Heart right ventricle (tissue), 16 donors: ENCODE results near the gene NIPAL3. TPM values are rescaled to one million over a fixed set of nuclear protein-coding genes. Genes with fewer than 3 reads are reported as not detected.

Experiments used
- ATAC-seq, 8 donors: fragments of 200-7000 bp; cut with Tn5 transposase; one replicate each; pipeline ENCODE4 v1.9.1; 2020; ENCODE audit warnings: mild to moderate bottlenecking in 8 of 8, moderate library complexity in 8 of 8, moderate number of reproducible peaks in 1 of 8
- DNase-seq, 2 donors: peaks; one replicate each; pipeline ENCODE4 v3.0.0-alpha.2; 2020
- H3K27ac ChIP-seq, 10 donors: fragments of 200-600 bp; sonication (generic) in 2 of 10; one replicate each; pipeline versions ENCODE4 v1.5.0 to v1.8.0; 2020 to 2022; ENCODE audit warnings: mild to moderate bottlenecking in 3 of 10
- H3K27me3 ChIP-seq, 7 donors: fragments of 200-600 bp; one replicate each; pipeline ENCODE4 v1.8.0; 2021 to 2022; ENCODE audit warnings: mild to moderate bottlenecking in 2 of 7
- H3K36me3 ChIP-seq, 9 donors: fragments of 200-600 bp; sonication (generic) in 1 of 9; one replicate each; pipeline versions ENCODE4 v1.5.0 to v1.8.0; 2020 to 2022; ENCODE audit warnings: mild to moderate bottlenecking in 2 of 9
- H3K4me1 ChIP-seq, 9 donors: fragments of 200-600 bp; sonication (generic) in 1 of 9; one replicate each; pipeline versions ENCODE4 v1.5.0 to v1.8.0; 2020 to 2022; ENCODE audit warnings: mild to moderate bottlenecking in 4 of 9
- H3K4me3 ChIP-seq, 10 donors: fragments of 200-600 bp; sonication (generic) in 2 of 10; one replicate each; pipeline versions ENCODE4 v1.5.0 to v1.8.0; 2020 to 2022; ENCODE audit warnings: mild to moderate bottlenecking in 7 of 10, moderate library complexity in 2 of 10
- H3K9me3 ChIP-seq, 11 donors: fragments of 200-600 bp in 10 of 11; sonication (generic) in 2 of 11; one replicate each; pipeline versions ENCODE4 v1.5.0 to v1.8.0; 2013 to 2022; ENCODE audit warnings: mild to moderate bottlenecking in 2 of 11, control low read depth in 1 of 11, moderate library complexity in 1 of 11
- WGBS, 2 donors: extraction: QIAGEN DNeasy Blood & Tissue Kit; methylation state at CpG; one replicate each; pipeline ENCODE4 v1.1.7; 2013; ENCODE audit warnings: inconsistent platforms in 1 of 2; 5-methylcytosine and 5-hydroxymethylcytosine counted together
- intact Hi-C, 10 donors: fragments of 100-400 bp; cut with DNase I; formaldehyde crosslinking; loops; one replicate each; pipeline versions ENCODE4 v1.11.1 to v1.14.2; 2022
- polyA plus RNA-seq, 2 donors: library from polyadenylated mRNA; stranded (reverse); fragments of 200-250 nt; gene quantifications; one replicate each; pipeline ENCODE4 v1.2.3, GENCODE V29; 2013
- total RNA-seq, 10 donors: library from RNA; stranded (reverse); fragmentation: NEBNext Ultra II Directional in 3 of 10; extraction: Animal tissue kit (Norgen Biotek cat#: 25700) in 3 of 10; gene quantifications; one replicate each; pipeline versions ENCODE4 v1.2.1 to v1.2.4, GENCODE V29; 2021 to 2023
- TF ChIP-seq, protein P1 (sequence below), 9 donors: fragments of 200-600 bp; sonication (generic) in 2 of 9; IDR thresholded peaks; one replicate each; pipeline versions ENCODE4 v1.5.0 to v1.8.0; 2021 to 2022; ENCODE audit warnings: antibody characterized with exemption in 9 of 9, mild to moderate bottlenecking in 5 of 9, moderate library complexity in 1 of 9
- donor health status: Arrhythmogenic right ventricular cardiomyopathy.
- donor health status: ischemic (EF 13 %, LVEDD 7.1; RV severe dilation, severe dysfunction).
- donor health status: healthy with polysubstance abuse.
- donor health status: DM: no; HTN: yes; CAD: no.
- donor health status: DM: no; HTN: no; CAD: no.
- donor health status: ischemic (EF 25% LVEDD 6.9; RV normal size, moderate dysfunction).
- donor health status: ischemic (EF 25% LVEDD 5.7; RV mildly dilated, moderate dysfunction).
- donor health status: healthy.
- donor health status: DM: yes; HTN: yes; CAD: no.
- donor health status: Ischemic cardiomyopathy.
- donor health status: ischemic (EF 35%, LVEDD 5.7; RV mildly dilated, moderate dysfunction).
- donor health status: nonischemic (EF 11% LVEDD 7.7; RV severe dilation, severe dysfunction).
- donor health status: DM: yes; HTN: yes; CAD: no.
- donor health status: PGD.
- donor health status: ischemic (EF 29% LVEDD 5.4; RV normal size, mild dysfunction).
- donor health status: nonischemic (EF 23%, LVEDD 6.1; RV moderate dilation, normal function).

NIPAL3 gene
- total and polyA plus RNA-seq, 12 donors = 5.3 to 44.9 (median 26.5) TPM

DNA sequence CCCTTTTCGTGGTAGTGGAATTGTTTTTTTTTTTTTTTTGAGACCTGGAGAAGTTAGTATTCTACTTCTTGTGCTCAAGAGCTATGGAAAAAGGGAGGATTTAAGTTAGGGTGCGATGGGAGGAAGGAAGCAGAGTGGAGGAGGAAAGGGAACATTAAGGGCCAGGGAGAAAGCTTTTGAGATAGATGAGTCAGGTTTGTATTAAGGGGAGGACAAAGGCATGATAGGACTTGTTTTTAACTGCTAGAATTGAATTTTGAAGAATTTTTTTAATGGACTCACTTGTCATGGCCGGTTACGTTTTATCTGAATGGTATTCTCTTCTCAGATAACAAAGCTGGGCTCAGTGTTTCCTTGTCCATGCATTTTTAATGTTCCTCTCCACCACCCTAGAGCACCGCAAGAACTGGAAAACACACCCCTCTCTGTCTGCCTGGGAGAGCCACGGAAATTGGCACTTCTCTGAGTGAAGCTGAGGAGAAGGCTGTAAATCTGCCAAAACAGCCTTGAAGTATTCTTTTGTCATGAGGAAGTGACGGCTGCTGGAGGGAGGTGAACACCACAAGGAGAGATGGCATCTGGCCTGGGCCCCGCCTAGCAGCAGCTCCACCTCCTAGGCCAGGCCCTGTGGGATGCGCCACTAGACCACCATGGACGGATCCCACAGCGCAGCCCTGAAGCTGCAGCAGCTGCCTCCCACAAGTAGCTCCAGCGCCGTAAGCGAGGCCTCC lies 3.5 kb downstream of the NIPAL3 start:
- Histone ChIP-seq H3K36me3 (peaks cover 0 to 42% (median 0%) of the 10 kb centered on the region in 9 donors), H3K4me1 (peaks cover 5 to 37% (median 20%) of the 10 kb centered on the region in 9 donors), H3K9me3 (no peaks in the 10 kb centered on the region), H3K4me3 (no peak overlapping the region), H3K27me3 (no peaks in the 10 kb centered on the region), H3K27ac (peak overlapping the region in 1 of 10 donors; percentile 20)
- TF ChIP-seq, protein P1, sequence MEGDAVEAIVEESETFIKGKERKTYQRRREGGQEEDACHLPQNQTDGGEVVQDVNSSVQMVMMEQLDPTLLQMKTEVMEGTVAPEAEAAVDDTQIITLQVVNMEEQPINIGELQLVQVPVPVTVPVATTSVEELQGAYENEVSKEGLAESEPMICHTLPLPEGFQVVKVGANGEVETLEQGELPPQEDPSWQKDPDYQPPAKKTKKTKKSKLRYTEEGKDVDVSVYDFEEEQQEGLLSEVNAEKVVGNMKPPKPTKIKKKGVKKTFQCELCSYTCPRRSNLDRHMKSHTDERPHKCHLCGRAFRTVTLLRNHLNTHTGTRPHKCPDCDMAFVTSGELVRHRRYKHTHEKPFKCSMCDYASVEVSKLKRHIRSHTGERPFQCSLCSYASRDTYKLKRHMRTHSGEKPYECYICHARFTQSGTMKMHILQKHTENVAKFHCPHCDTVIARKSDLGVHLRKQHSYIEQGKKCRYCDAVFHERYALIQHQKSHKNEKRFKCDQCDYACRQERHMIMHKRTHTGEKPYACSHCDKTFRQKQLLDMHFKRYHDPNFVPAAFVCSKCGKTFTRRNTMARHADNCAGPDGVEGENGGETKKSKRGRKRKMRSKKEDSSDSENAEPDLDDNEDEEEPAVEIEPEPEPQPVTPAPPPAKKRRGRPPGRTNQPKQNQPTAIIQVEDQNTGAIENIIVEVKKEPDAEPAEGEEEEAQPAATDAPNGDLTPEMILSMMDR (IDR thresholded peaks at IDR 0.05) = no peak
- intact Hi-C loops = loop anchor here in 8 of 10 donors (5.0 to 10.0 kb wide), 5 partner anchors 83 to 216 kb away; partner anchors contain the start of gene RCAN3 (in 3 of the 8)
- ATAC-seq = no peak
- WGBS, 2 donors = 66 to 73% methylated on average over 14 of the region's 14 CpGs
- DNase-seq = peak in 1 of 2 donors; percentile 28

DNA sequence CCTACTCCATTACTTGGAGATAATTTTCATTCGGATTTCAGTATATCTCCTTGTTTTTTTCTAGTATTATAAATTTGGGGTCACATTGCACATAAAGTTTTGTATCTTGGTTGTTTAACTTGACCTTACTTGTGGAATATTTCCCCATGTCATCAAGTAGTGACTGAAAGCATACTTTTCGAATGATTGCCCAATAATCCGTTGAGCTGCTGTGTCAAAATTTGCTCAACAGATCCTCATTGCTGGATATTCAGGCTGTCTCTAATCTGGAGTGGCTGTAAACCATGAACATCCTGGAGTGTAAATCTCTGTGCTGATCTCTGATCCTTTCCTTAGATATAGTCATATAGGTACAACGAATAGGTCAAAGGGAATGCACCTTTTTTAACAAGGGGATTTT lies 4.9 kb downstream of the NIPAL3 start:
- TF ChIP-seq, protein P1 (IDR thresholded peaks at IDR 0.05) = no peak
- no peak for ATAC-seq
- H3K9me3 ChIP-seq = no peaks in the 10 kb centered on the region
- no peak overlapping the region for H3K4me3 ChIP-seq
- H3K27ac ChIP-seq = no peak overlapping the region
- intact Hi-C loops = loop anchor here in 1 of 10 donors (10.0 kb wide), 1 partner anchor 104 kb away; no protein-coding TSS in a partner anchor
- peaks cover 0 to 42% (median 0%) of the 10 kb centered on the region in 9 donors for H3K36me3 ChIP-seq
- no peaks in the 10 kb centered on the region for H3K27me3 ChIP-seq
- H3K4me1 ChIP-seq = peaks cover 0 to 32% (median 17%) of the 10 kb centered on the region in 9 donors
- 91 to 94% methylated on average over 4 of the region's 4 CpGs for WGBS, 2 donors
- no peak for DNase-seq

DNA sequence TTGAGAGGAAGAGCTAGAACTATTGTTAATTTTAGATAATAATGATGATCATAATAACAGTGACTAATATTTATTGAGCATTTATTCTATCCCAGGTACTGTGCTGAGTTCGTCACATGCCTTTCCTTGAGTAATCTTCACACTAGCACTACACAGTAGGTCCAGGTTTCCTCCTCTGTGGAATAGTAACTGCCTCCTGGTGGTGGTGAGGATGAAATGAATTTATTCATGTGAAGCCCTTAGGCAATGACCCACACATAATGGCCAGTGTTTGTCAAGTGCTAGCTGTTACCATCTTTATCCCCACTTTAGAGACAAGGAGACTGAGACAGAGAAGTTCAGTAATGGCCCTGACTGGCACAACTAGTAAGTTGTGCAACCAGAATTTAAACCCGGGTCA lies 5.9 kb downstream of the NIPAL3 start:
- peaks cover 0 to 31% (median 18%) of the 10 kb centered on the region in 9 donors for H3K4me1 ChIP-seq
- no peak overlapping the region for H3K4me3 ChIP-seq
- H3K27ac ChIP-seq = no peak overlapping the region
- H3K36me3 ChIP-seq = peaks cover 0 to 42% (median 0%) of the 10 kb centered on the region in 9 donors
- WGBS, 2 donors = 96 to 100% methylated on average over 2 of the region's 2 CpGs
- intact Hi-C loops = loop anchor here in 1 of 10 donors (10.0 kb wide), 1 partner anchor 103 kb away; no protein-coding TSS in a partner anchor
- ATAC-seq (no peak), DNase-seq (no peak)
- no peaks in the 10 kb centered on the region for H3K9me3 ChIP-seq
- H3K27me3 ChIP-seq = no peaks in the 10 kb centered on the region
- TF ChIP-seq, protein P1 (IDR thresholded peaks at IDR 0.05) = no peak

DNA sequence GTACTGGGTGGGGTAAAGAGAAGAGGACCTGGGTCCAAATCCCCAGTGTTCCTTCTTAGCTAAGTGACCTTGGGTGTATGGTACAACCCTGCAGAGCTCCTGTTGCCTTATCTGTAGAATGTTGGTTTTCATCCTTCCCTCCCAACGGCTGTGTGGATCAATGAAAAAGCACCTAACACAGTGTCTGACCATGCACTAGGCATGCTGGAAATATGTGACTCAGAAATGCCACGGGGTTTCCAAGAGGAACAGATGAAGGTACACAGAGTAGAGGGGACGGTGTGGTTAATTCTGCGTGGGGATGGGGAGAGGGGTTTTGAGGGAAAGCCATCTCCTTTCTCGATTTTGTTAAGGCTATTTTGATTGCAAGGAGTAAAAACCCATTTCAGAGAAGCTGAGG lies 8.6 kb downstream of the NIPAL3 start:
- WGBS, 2 donors = 84 to 90% methylated on average over 5 of the region's 5 CpGs
- no peaks in the 10 kb centered on the region for H3K9me3 ChIP-seq
- intact Hi-C loops = loop anchor here in 1 of 10 donors (10.0 kb wide), 1 partner anchor 101 kb away; no protein-coding TSS in a partner anchor
- H3K4me3 ChIP-seq = no peak overlapping the region
- peaks cover 0 to 41% (median 0%) of the 10 kb centered on the region in 9 donors for H3K36me3 ChIP-seq
- H3K4me1 ChIP-seq = peaks cover 4 to 31% (median 18%) of the 10 kb centered on the region in 9 donors
- DNase-seq (no peak), ATAC-seq (no peak)
- H3K27ac ChIP-seq = no peak overlapping the region
- H3K27me3 ChIP-seq = no peaks in the 10 kb centered on the region
- TF ChIP-seq, protein P1 (IDR thresholded peaks at IDR 0.05) = no peak
